Activated T-helper 17 cell treated with anti-CD3 and anti-CD28 coated beads, Interleukin-2, amount 50 U/mL, for 72 hours (primary cell): ENCODE measurements around the gene PTPRM. TPM values are rescaled to one million over a fixed set of nuclear protein-coding genes. Genes with fewer than 3 reads are reported as not detected.
"Not testable (repeated sequence)": the region's sequence is repeated elsewhere in the genome, so short reads cannot be mapped to it uniquely, and the experiment has no call there.

Experiments used
- ATAC-seq: fragments of 150-1000 bp; cut with Tn5 transposase; replicated peaks from 2 replicates; pipeline ENCODE4 v1.10.0; 2021; ENCODE audit warnings: mild to moderate bottlenecking, moderate library complexity
- H3K27ac Mint-ChIP-seq: one replicate; pipeline ENCODE4 v1.8.0; 2022; ENCODE audit warnings: mixed read lengths
- H3K27me3 Mint-ChIP-seq: one replicate; pipeline ENCODE4 v1.8.0; 2022; ENCODE audit warnings: mixed read lengths
- H3K36me3 Mint-ChIP-seq: one replicate; pipeline ENCODE4 v1.8.0; 2022; ENCODE audit warnings: low read depth, mild to moderate bottlenecking, mixed read lengths
- H3K4me1 Mint-ChIP-seq: one replicate; pipeline ENCODE4 v1.8.0; 2022; ENCODE audit warnings: mixed read lengths
- H3K4me3 Mint-ChIP-seq: one replicate; pipeline ENCODE4 v1.8.0; 2022; ENCODE audit warnings: mild to moderate bottlenecking, mixed read lengths
- H3K9me3 Mint-ChIP-seq: one replicate; pipeline ENCODE4 v1.8.0; 2022; ENCODE audit warnings: mixed read lengths
- total RNA-seq, 2 donors: library from RNA; stranded (reverse); gene quantifications; one replicate each; pipeline ENCODE4 v1.2.3, GENCODE V29; 2022

The PTPRM gene
- total RNA-seq, 2 donors from 2014 or later: 7.5 to 24.5 TPM

DNA sequence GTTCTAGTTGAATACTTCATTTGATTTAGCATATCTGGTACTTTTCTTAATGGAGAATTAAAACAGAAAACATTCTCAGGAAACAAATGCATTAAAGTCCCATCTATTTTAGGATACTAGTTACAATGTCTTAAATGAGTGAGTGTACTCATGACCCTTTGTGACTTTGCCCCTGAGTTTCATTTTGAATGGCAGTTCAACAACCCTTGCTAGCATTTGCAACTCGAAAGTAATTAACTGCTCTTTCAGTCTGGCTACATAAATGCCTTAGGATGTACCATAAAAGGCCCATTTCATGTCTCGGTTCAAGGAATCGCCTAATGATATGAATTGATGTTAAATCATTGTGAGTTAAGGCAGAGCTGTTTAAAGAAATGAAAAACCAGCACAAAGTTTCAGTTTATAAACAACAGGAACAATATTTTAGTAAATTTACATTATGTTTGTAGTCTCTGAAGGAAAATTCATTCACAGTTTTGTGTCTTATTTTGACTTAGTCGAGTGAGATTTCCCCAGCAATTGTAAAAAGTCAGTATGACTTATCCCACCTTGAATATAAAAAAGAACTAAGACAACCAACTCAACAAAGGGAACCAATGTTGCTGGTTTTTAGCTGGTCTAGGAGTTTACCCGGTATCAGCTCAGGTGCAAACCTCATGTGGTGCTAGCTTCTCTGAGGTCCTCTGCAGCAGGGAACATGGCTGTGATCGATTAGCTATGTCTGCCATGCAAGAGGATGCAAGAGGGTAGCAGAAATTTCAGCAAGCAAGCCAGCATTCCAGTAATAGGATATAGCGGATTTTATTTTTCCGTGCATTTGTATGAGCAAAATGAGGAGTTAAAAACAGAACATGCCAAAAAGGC lies 386.2 kb downstream of the PTPRM start:
- peak overlapping the region; percentile 68 for H3K4me3 Mint-ChIP-seq
- peaks cover 5% of the 10 kb centered on the region for H3K36me3 Mint-ChIP-seq
- peak; percentile 74 for ATAC-seq
- no peaks in the 10 kb centered on the region for H3K27me3 Mint-ChIP-seq
- H3K27ac Mint-ChIP-seq: peak overlapping the region; percentile 81
- peaks cover under 1% of the 10 kb centered on the region for H3K9me3 Mint-ChIP-seq
- H3K4me1 Mint-ChIP-seq: peaks cover 12% of the 10 kb centered on the region

DNA sequence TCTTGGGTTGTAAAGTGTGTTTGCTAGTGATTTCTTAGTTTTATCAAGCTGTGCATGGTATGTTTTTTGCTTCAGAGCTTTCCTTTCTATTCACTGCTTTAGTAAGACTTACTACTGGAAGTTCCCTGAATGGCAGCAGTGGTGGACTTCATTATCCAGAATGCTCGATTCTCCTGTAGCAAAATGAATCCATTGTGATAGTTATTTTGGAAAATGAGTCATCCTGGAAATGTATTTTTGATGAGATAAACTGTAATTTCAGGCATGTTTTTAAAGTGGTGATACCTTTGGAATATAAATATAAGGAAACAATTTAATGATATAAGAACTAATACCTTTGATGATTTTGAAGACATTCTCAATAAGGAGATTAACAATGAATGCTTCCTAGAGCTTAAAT lies 387.1 kb downstream of the PTPRM start:
- peak overlapping the region; percentile 81 for H3K27ac Mint-ChIP-seq
- no peaks in the 10 kb centered on the region for H3K27me3 Mint-ChIP-seq
- H3K4me1 Mint-ChIP-seq: peaks cover 16% of the 10 kb centered on the region
- peak overlapping the region; percentile 68 for H3K4me3 Mint-ChIP-seq
- H3K36me3 Mint-ChIP-seq: peaks cover 5% of the 10 kb centered on the region
- ATAC-seq: no peak
- H3K9me3 Mint-ChIP-seq: peaks cover 3% of the 10 kb centered on the region

DNA sequence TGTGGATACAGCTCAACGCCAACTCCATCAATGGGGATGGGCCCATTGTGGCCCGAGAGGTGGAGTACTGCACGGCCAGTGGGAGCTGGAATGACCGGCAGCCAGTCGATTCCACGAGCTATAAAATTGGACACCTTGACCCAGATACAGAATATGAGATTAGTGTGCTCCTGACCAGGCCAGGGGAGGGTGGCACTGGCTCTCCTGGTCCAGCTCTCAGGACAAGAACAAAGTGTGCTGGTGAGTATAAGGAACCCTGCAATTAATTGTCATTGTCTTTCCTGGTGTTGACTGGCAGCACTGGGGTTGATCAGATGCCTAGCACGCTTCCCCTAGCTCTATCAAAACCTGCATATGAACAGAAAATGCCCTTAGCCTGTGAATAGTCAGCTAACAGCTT lies 388.1 kb downstream of the PTPRM start:
- peak overlapping the region; percentile 12 for H3K4me3 Mint-ChIP-seq
- peaks cover 5% of the 10 kb centered on the region for H3K36me3 Mint-ChIP-seq
- H3K27ac Mint-ChIP-seq: no peak overlapping the region
- ATAC-seq: no peak
- no peaks in the 10 kb centered on the region for H3K27me3 Mint-ChIP-seq
- peaks cover 3% of the 10 kb centered on the region for H3K9me3 Mint-ChIP-seq
- peaks cover 16% of the 10 kb centered on the region for H3K4me1 Mint-ChIP-seq

DNA sequence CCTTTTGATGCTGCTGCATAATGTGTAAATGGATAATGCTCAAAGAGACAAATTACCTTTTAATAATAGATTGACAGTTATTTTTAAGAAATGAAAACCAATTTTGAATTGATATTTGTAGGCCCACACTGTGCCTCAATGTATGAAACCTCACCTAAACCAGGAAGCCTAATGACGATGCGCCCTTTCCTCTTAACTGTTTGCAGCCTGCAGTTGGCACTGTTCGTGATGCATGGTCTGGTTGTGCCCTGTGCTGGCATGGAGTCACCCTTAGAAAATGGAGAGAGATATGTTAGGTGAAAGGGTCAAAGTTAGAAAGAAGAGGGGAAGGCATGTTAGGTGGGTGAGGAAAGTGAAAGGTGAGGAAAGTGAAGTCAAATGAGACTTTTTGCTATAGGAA lies 390.2 kb downstream of the PTPRM start:
- Mint-ChIP-seq H3K27me3 (no peaks in the 10 kb centered on the region), H3K36me3 (peaks cover 5% of the 10 kb centered on the region), H3K27ac (peak overlapping the region; percentile 10), H3K9me3 (peaks cover 3% of the 10 kb centered on the region), H3K4me1 (peaks cover 11% of the 10 kb centered on the region), H3K4me3 (peak overlapping the region; percentile 53)
- ATAC-seq: no peak

DNA sequence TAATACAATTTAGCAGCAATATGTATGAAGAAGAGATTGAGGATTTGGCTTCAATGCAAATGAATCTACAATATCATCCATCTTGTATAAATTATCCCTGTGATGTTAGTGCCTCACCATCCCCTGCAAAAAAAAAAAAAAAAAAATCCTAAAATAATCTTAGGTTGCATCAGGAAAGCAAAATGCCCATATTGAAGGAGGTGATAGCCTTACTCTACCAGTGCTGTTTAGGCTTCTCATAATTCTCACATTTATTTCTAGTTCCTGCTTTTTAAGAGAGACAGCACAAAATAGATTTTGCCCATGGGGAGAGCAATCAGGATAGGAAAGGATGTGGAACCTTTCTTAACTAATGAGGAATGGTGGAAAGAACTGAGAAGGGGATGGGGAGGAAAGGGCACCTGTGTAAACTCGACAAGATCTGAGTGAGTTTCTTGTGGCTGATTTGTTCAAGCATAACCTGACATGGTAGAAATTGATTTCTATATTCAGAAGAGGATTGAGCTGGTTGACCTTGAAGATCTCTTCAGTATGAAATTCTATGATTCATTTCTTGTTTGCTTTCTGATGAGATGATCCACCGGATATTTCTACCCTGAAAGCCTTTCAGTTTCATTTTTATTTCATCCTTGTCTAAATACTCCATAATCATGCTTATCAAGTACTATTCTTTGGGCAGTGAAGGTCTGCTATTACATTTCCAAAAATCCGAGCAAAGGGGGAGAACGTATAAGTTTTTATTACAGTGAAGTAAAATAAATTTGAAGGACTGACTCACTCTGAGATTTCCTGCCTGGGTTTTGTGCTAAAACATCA lies 391.2 kb downstream of the PTPRM start:
- Mint-ChIP-seq H3K4me3 (peak overlapping the region; percentile 53), H3K4me1 (peaks cover 11% of the 10 kb centered on the region), H3K9me3 (peaks cover 3% of the 10 kb centered on the region), H3K27me3 (no peaks in the 10 kb centered on the region), H3K27ac (peak overlapping the region; percentile 81), H3K36me3 (no peaks in the 10 kb centered on the region)
- ATAC-seq: peak; percentile 71

DNA sequence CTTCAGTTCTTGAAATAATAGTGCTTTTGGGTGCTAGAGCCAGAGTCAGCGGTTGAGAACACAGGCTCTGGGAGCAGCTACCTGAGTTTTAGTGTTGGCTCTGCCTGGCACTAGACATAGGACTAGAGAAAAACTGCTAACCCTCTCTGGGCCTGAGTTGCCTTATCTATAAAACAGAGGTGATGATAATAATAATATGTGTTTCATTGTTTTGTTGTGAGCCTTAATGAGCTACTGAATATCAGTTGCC lies 391.7 kb downstream of the PTPRM start:
- ATAC-seq: peak; percentile 26
- Mint-ChIP-seq H3K9me3 (peaks cover 3% of the 10 kb centered on the region), H3K27me3 (no peaks in the 10 kb centered on the region), H3K27ac (peak overlapping the region; percentile 81), H3K4me3 (peak overlapping the region; percentile 53), H3K36me3 (no peaks in the 10 kb centered on the region), H3K4me1 (peaks cover 11% of the 10 kb centered on the region)

DNA sequence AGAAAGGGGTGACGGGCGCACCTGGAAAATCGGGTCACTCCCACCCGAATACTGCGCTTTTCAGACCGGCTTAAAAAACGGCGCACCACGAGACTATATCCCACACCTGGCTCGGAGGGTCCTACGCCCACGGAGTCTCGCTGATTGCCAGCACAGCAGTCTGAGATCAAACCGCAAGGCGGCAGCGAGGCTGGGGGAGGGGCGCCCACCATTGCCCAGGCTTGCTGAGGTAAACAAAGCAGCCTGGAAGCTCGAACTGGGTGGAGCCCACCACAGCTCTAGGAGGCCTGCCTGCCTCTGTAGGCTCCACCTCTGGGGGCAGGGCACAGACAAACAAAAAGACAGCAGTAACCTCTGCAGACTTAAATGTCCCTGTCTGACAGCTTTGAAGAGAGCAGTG lies 399.6 kb downstream of the PTPRM start:
- H3K36me3 Mint-ChIP-seq, H3K27me3 Mint-ChIP-seq, H3K9me3 Mint-ChIP-seq, H3K27ac Mint-ChIP-seq, ATAC-seq, H3K4me3 Mint-ChIP-seq, H3K4me1 Mint-ChIP-seq: not testable (repeated sequence)

DNA sequence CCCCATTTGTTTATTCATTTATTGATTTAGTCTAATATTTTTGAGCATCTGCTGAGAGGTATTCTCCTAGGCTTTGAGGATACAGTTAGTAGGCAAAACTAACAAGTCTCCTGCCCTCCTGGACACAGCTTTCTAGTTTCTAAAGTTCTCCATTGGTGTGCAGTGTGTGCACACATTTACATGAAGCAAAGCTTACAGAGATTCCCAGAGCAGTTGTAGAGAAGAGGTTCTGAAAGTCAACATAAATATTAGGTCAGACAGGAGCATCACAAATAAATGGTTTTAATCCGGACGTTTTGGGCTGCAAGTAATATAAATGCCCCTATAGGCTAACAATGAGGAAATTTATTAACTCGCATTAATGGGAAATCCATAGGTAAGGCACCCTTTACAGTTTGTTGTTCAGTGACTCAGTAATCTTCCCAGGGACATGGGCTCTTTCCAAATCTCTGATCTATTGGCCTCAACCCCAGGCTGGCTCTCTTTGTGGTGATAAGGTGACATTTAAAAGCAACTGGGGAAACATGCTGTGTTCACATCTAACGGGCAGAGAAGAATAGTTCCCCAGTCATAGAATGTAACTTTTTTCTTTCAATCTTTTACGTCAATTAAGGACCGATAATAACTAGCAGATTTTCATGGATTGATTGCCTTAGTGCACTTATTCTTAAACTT lies 407.2 kb downstream of the PTPRM start:
- Mint-ChIP-seq H3K9me3 (no peaks in the 10 kb centered on the region), H3K36me3 (no peaks in the 10 kb centered on the region), H3K27ac (no peak overlapping the region), H3K4me3 (no peak overlapping the region), H3K4me1 (no peaks in the 10 kb centered on the region), H3K27me3 (no peaks in the 10 kb centered on the region)
- no peak for ATAC-seq

DNA sequence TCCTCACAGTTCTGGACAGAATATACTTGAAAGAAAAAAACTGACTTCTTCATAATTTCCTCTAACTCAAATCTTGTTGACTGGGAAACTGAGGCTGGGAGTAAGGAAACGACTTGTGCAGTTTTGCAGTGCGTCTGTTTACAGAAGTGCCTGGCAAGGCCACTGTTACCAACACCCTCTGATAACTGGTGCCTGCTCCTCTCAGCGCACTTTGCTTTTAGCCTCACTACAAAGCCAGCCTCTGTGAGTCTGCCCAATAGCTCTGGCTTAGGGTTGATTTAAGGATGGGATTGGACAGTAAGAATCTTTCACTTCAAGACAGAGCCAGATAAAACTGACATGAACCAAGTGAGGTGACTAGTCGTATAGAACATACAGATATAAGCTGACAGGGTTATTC lies 410.8 kb downstream of the PTPRM start:
- no peak for ATAC-seq
- Mint-ChIP-seq H3K4me3 (no peak overlapping the region), H3K9me3 (peaks cover 4% of the 10 kb centered on the region)

DNA sequence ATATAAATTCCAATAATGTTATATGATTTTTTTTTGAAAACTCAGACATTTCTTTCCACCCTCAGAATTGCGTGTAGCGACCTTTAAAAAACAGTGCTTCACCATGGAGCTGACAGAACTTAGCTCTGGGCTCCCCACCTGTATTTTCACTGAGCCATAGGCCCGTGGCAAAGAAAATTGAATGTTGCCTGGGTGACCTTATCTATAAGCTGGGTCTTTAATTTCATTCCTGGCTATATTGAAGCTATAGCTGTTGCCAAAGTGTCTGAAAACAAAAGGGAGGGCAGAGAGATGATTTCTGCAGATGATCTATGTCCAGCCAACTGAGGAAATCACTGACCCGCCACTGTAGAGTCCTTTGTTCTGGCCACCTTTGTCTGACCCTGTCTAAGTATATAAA lies 411.7 kb downstream of the PTPRM start:
- no peak overlapping the region for H3K27ac Mint-ChIP-seq

More for the DNA sequence above, 410.8 kb downstream of the PTPRM start:
- Mint-ChIP-seq H3K36me3 (no peaks in the 10 kb centered on the region), H3K4me1 (peaks cover 4% of the 10 kb centered on the region), H3K27ac (no peak overlapping the region), H3K27me3 (no peaks in the 10 kb centered on the region)

DNA sequence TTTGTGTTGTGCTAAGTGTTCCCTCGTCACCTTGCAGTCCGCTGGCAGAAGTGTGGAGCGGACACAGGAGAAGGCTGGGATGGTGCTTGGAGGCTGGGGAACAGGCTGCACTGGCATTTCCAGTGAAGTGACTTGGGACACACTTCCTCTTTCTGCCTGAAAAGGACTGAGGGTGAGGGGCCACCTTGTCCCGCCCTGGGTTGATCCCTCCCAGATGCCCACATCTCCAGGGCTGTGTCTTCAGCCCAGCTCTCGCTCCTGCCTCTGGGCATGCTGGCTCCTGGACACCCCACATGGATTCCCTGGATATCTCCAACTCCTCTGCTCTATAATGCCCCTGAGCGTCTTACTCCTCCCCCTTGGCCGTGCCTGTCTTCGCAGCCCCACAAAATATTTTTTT lies 412.6 kb downstream of the PTPRM start:
- no peak for ATAC-seq
- Mint-ChIP-seq H3K27me3 (no peaks in the 10 kb centered on the region), H3K4me3 (no peak overlapping the region)

More for the DNA sequence above, 411.7 kb downstream of the PTPRM start:
- Mint-ChIP-seq H3K27me3 (no peaks in the 10 kb centered on the region), H3K4me3 (no peak overlapping the region), H3K4me1 (peaks cover 4% of the 10 kb centered on the region), H3K36me3 (no peaks in the 10 kb centered on the region), H3K9me3 (peaks cover 4% of the 10 kb centered on the region)
- ATAC-seq: no peak

DNA sequence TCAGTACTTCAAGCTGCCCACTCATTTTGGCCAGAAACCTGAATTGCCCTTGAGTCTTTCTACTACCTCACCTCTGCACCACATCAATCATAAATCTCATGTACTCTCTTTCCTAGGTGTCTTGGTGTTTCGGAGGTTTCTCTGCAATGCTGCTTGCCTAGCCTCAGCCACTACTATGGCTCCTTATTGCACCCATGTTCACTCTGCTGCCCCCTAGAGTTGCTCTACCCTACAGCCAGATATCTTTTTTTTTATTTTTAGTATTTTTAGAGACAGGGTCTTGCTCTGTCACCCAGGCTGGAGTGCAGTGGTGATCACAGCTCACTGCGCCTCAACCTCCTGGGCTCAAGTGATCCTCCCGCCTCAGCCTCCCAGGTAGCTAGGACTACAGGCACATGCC lies 413.0 kb downstream of the PTPRM start:
- no peak for ATAC-seq
- no peaks in the 10 kb centered on the region for H3K27me3 Mint-ChIP-seq
- H3K27ac Mint-ChIP-seq: no peak overlapping the region
- no peaks in the 10 kb centered on the region for H3K36me3 Mint-ChIP-seq
- no peak overlapping the region for H3K4me3 Mint-ChIP-seq
- peaks cover 4% of the 10 kb centered on the region for H3K4me1 Mint-ChIP-seq
- peaks cover 4% of the 10 kb centered on the region for H3K9me3 Mint-ChIP-seq

More for the DNA sequence above, 412.6 kb downstream of the PTPRM start:
- Mint-ChIP-seq H3K4me1 (peaks cover 4% of the 10 kb centered on the region), H3K9me3 (peaks cover 4% of the 10 kb centered on the region), H3K36me3 (no peaks in the 10 kb centered on the region), H3K27ac (no peak overlapping the region)

DNA sequence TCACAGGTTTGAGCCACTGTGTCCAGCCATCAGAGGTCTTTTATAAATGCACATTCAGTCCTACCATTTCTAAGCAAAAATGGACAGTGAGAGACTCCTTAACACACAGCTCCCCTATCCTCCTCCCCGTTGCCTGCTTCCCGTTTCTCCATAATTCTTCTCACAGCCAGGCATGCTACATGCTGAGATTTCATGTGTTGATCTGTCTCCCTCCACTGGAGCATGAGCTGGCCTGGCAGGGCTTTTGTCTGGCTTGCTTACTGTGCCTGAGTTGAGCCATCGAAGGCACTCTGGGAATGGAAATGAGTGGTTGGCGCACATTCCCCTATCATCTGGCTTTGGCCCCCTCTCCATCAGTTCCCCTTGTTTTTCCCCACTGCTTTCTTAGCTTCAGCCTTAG lies 413.5 kb downstream of the PTPRM start:
- H3K27ac Mint-ChIP-seq: no peak overlapping the region
- peaks cover 4% of the 10 kb centered on the region for H3K9me3 Mint-ChIP-seq
- peaks cover 4% of the 10 kb centered on the region for H3K4me1 Mint-ChIP-seq
- no peak for ATAC-seq
- no peak overlapping the region for H3K4me3 Mint-ChIP-seq
- no peaks in the 10 kb centered on the region for H3K27me3 Mint-ChIP-seq
- no peaks in the 10 kb centered on the region for H3K36me3 Mint-ChIP-seq

DNA sequence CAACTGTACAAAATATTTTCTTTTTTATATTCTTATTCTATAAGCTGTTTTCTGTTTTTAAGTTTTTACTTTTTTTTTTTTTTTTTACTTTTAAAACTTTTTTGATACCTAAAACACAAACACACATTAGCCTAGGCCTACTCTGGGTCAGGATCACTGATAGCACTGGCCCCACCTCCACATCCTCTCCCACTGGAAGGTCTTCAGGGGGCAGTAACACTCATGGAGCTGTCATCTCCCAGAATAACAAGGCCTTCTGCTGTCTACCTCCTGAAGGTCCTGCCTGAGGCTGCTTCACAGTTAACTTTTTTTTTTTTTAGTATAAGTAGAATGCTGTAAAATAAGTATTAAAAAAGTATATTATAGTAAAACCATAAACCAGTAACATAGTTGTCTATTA lies 415.1 kb downstream of the PTPRM start:
- peaks cover 8% of the 10 kb centered on the region for H3K9me3 Mint-ChIP-seq
- H3K27me3 Mint-ChIP-seq: no peaks in the 10 kb centered on the region
- H3K4me1 Mint-ChIP-seq: peaks cover 4% of the 10 kb centered on the region
- no peak for ATAC-seq
- H3K27ac Mint-ChIP-seq: no peak overlapping the region
- H3K36me3 Mint-ChIP-seq: no peaks in the 10 kb centered on the region
- no peak overlapping the region for H3K4me3 Mint-ChIP-seq
